Aorta (tissue), 5 donors: Measurements from ENCODE around the gene SLC12A4. TPM values are rescaled to one million over a fixed set of nuclear protein-coding genes. Genes with fewer than 3 reads are reported as not detected.
A peak's percentile ranks its signal among the peaks of the same experiment; 100 is the strongest.

ENCODE experiments used
- ATAC-seq: fragments of 200-7000 bp; cut with Tn5 transposase; one replicate; pipeline ENCODE4 v1.9.1; 2022; ENCODE audit warnings: moderate library complexity; ENCODE audit not compliant: low FRiP score
- DNase-seq, 2 donors: peaks; one replicate each; pipeline ENCODE4 v3.0.0-alpha.2; 2020
- H3K27ac ChIP-seq, 2 donors: one replicate each; pipeline ENCODE4 v1.5.1; 2013; ENCODE audit warnings: low read length in 2 of 2, mild to moderate bottlenecking in 2 of 2, moderate library complexity in 2 of 2, control low read depth in 1 of 2, inconsistent platforms in 1 of 2, low read depth in 1 of 2
- H3K27me3 ChIP-seq, 2 donors: one replicate each; pipeline ENCODE4 v1.6.1; 2013; ENCODE audit warnings: control low read depth in 1 of 2, low read length in 1 of 2, mild to moderate bottlenecking in 1 of 2, moderate library complexity in 1 of 2; ENCODE audit not compliant: insufficient read depth in 2 of 2, control insufficient read depth in 1 of 2
- H3K36me3 ChIP-seq, 2 donors: one replicate each; pipeline ENCODE4 v1.6.1; 2013; ENCODE audit warnings: control low read depth in 1 of 2, low read length in 1 of 2, mild to moderate bottlenecking in 1 of 2; ENCODE audit not compliant: insufficient read depth in 2 of 2, control insufficient read depth in 1 of 2
- H3K4me1 ChIP-seq, 2 donors: one replicate each; pipeline ENCODE4 v1.6.1; 2013; ENCODE audit warnings: low read length in 2 of 2, control low read depth in 1 of 2, mild to moderate bottlenecking in 1 of 2, moderate library complexity in 1 of 2; ENCODE audit not compliant: insufficient read depth in 2 of 2, control insufficient read depth in 1 of 2
- H3K4me3 ChIP-seq, 2 donors: one replicate each; pipeline ENCODE4 v1.5.1; 2013; ENCODE audit warnings: low read length in 2 of 2, control low read depth in 1 of 2, mild to moderate bottlenecking in 1 of 2
- H3K9me3 ChIP-seq: one replicate; pipeline ENCODE4 v1.6.1; 2013; ENCODE audit warnings: mild to moderate bottlenecking, low read length; ENCODE audit not compliant: control insufficient read depth
- WGBS, 2 donors: extraction: QIAGEN DNeasy Blood & Tissue Kit; methylation state at CpG; one replicate each; pipeline ENCODE4 v1.1.7; 2013; 5-methylcytosine and 5-hydroxymethylcytosine counted together
- intact Hi-C, 2 donors: fragments of 100-400 bp; cut with DNase I; formaldehyde crosslinking; loops; one replicate each; pipeline versions ENCODE4 v1.14.2 to v1.15.0; 2022
- polyA plus RNA-seq, 2 donors: library from polyadenylated mRNA; stranded (reverse); fragments of 200-250 nt; gene quantifications; one replicate each; pipeline ENCODE4 v1.2.3, GENCODE V29; 2013
- total RNA-seq, 2 donors: library from RNA; stranded (reverse); fragmentation: NEBNext Ultra II Directional; extraction: Animal tissue kit (Norgen Biotek cat#: 25700); gene quantifications; one replicate each; pipeline ENCODE4 v1.2.1, GENCODE V29; 2021
- donor health status: healthy with polysubstance abuse.
- donor health status: Bipolar disorder and iron deficiency.
- donor health status: DM: no; HTN: no; CAD: no.
- donor health status: DM: no; HTN: no; CAD: no.
- donor health status: DM: yes; HTN: yes; CAD: no.

The SLC12A4 gene
- total and polyA plus RNA-seq, 4 donors, result 15.8 to 139 (median 106) TPM

DNA sequence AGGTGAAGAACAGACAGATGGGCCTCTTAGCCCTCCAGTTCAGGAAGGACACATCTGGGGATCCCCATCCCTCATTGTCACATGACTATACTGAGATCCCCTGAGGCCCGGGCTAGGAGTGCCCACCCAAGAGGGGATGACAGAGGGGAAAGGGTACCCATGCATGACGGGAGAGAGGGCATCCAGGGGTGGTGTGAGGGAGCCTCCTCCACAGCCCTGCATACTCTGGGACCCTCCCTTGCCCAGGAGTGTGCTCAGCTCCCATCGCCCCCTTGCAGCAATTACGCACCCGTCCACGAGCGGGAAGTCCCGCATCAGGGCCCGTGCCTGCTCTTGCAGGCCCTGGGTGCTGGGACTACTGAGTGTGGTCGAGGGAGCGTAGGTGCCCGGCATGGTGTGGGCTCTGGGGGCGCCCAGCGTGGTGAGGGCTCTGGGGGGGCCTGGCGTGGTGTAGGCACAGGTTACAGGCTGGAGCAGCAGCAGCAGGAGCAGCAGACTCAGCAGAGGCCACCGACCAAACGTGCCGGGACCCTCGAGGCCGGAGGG lies 24.3 kb upstream of the SLC12A4 start:
- H3K27ac ChIP-seq, result no peak overlapping the region
- no peaks in the 10 kb centered on the region for H3K9me3 ChIP-seq
- no peak overlapping the region for H3K4me3 ChIP-seq
- H3K4me1 ChIP-seq, result no peaks in the 10 kb centered on the region
- DNase-seq, result no peak
- no peaks in the 10 kb centered on the region for H3K36me3 ChIP-seq
- 71 to 75% methylated on average over 20 of the region's 20 CpGs for WGBS, 2 donors
- intact Hi-C loops, result loop anchor here (1.0 to 2.0 kb wide), 3 partner anchors 48 to 237 kb away; no protein-coding TSS in a partner anchor
- H3K27me3 ChIP-seq, result no peaks in the 10 kb centered on the region
- ATAC-seq, result peak; percentile 26

DNA sequence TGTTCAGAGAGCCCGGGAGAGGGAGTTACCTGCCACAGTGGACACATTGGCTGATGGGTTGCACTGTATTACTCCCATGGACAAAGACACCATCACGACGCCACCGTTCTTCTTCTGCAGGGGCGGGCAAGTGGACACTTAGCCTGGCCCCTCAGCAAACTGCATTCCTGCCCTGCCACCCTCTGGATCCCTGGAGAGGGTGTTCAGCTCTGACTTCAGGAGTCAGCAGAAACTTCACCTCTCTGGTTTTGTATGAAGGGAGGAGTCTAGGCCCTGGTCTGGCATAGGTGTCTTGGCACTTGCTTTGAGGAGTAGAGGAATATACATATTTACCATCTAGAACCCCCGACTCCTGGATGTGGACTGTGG lies 21.6 kb upstream of the SLC12A4 start:
- DNase-seq (no peak), ATAC-seq (no peak)
- H3K9me3 ChIP-seq, result no peaks in the 10 kb centered on the region
- no peaks in the 10 kb centered on the region for H3K4me1 ChIP-seq
- no peaks in the 10 kb centered on the region for H3K36me3 ChIP-seq
- H3K27ac ChIP-seq, result no peak overlapping the region
- no peak overlapping the region for H3K4me3 ChIP-seq
- 87% methylated on average over 6 of the region's 6 CpGs for WGBS, 2 donors
- intact Hi-C loops, result no loop called here
- H3K27me3 ChIP-seq, result no peaks in the 10 kb centered on the region

DNA sequence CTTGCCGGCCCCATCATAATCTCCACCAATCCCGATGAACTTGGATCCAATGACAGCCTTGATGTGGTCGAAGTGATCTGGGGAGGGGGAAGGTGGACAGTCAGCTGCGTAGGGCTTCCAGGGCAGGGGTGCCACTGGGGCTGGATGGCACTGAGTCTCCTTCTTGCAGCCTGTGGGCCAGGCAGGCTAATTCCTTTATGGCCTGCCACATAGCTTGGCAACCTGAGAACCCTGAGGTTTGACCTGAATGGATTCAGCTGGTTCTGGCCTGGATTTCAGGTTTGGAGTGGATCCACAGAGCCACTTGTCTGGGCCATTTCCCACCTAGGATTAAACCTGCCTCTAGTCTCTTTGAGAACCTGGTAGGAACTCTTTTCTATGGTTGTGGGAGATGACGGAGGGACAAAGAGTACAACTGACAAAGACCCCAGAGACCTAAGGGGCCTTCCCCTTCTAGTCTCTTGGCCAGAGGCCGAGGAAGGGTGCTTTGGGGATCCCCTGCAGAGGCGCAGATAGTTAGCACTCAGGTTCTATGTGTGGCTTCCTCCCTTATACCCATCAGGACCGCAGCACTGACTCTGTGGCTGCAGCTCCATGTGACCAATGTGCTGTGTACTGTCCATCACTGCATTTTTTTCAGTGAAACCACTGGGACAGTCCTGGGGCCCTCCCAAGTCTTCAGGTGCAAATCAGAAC lies 21.0 kb upstream of the SLC12A4 start:
- H3K4me3 ChIP-seq, result no peak overlapping the region
- H3K27me3 ChIP-seq, result no peaks in the 10 kb centered on the region
- WGBS, 2 donors, result 85 to 86% methylated on average over 8 of the region's 8 CpGs
- no peaks in the 10 kb centered on the region for H3K9me3 ChIP-seq
- H3K36me3 ChIP-seq, result no peaks in the 10 kb centered on the region
- ATAC-seq, result no peak
- intact Hi-C loops, result no loop called here
- no peak for DNase-seq
- H3K4me1 ChIP-seq, result no peaks in the 10 kb centered on the region
- no peak overlapping the region for H3K27ac ChIP-seq

DNA sequence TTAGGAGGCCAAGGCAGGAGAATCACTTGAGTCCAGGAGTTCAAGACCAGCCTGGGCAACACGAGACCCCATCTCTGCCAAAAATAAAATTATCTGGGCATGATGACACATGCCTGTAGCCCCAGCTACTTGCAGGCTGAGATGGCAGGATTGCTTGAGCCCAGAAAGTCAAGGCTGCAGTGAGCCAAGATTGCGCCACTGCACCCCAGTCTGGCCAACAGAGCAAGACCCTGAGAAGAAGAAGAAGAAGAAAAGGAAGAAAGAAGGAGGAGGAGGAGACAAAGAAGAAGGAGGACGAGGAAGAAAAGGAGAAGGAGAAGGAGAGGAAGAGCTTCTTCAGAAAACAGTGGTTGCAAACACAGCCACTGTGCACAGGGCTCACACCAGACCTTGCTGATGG lies 20.2 kb upstream of the SLC12A4 start:
- Histone ChIP-seq H3K27me3 (no peaks in the 10 kb centered on the region), H3K27ac (no peak overlapping the region), H3K9me3 (no peaks in the 10 kb centered on the region), H3K4me1 (no peaks in the 10 kb centered on the region), H3K36me3 (no peaks in the 10 kb centered on the region), H3K4me3 (no peak overlapping the region)
- WGBS, 2 donors, result 71 to 83% methylated on average over 3 of the region's 3 CpGs
- intact Hi-C loops, result no loop called here
- ATAC-seq (no peak), DNase-seq (no peak)

DNA sequence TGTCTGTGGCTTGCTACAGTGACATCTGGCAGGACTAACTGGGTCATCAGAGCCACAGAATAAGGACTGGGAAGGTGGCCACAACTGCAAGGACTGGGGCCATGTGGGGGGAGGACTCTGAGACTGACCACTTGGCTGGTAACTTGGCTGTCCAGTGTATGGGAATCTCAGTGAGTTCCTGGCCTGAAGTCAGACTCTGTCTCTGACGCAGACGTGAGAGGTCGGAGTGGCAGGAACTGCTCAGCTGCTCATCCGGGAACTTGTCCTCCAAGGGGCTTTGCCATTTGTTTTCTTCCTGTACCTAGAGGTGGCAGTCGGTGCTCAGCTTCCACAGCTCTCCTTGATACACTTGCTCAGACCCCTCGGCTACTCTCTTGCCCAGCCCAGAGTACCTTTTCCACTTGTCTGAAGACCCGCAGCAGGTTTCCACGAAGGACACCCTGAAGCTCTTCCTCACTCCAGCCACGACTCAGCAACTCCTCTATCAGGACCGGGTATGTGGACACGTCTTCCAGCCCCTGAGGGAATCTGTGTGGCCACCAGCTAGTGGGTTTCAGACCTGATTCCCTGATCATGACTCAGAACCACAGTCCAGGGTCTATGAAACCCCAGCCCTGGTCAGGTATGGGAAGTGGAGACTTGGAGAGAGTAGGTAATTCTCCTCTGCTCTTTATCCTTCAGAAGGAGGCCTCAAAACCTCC lies 19.2 kb upstream of the SLC12A4 start:
- no peaks in the 10 kb centered on the region for H3K4me1 ChIP-seq
- no peak overlapping the region for H3K27ac ChIP-seq
- H3K36me3 ChIP-seq, result no peaks in the 10 kb centered on the region
- H3K4me3 ChIP-seq, result no peak overlapping the region
- 73 to 77% methylated on average over 11 of the region's 11 CpGs for WGBS, 2 donors
- intact Hi-C loops, result no loop called here
- no peaks in the 10 kb centered on the region for H3K9me3 ChIP-seq
- DNase-seq (no peak), ATAC-seq (no peak)
- no peaks in the 10 kb centered on the region for H3K27me3 ChIP-seq

DNA sequence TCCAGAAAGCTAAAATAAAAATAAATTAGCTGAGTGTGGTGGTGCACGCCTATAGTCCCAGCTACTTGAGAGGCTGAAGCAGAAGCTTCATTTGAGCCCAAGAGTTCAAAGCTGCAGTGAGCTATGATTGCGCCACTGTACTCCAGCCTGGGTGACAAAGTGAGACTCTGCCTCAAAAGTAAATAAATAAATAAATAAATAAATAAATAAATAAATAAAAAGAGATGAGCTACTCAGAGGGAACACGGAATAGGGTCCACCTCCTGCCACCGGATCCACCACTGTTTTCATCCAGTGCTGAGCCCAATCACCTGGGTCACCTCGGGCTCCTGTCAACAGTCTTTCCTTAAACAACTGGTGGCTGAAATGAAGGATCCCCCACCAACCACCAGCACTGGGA lies 18.5 kb upstream of the SLC12A4 start:
- Histone ChIP-seq H3K36me3 (no peaks in the 10 kb centered on the region), H3K4me3 (no peak overlapping the region), H3K27ac (no peak overlapping the region), H3K27me3 (no peaks in the 10 kb centered on the region), H3K9me3 (no peaks in the 10 kb centered on the region), H3K4me1 (no peaks in the 10 kb centered on the region)
- intact Hi-C loops, result no loop called here
- DNase-seq (no peak), ATAC-seq (no peak)
- 87 to 90% methylated on average over 5 of the region's 5 CpGs for WGBS, 2 donors

DNA sequence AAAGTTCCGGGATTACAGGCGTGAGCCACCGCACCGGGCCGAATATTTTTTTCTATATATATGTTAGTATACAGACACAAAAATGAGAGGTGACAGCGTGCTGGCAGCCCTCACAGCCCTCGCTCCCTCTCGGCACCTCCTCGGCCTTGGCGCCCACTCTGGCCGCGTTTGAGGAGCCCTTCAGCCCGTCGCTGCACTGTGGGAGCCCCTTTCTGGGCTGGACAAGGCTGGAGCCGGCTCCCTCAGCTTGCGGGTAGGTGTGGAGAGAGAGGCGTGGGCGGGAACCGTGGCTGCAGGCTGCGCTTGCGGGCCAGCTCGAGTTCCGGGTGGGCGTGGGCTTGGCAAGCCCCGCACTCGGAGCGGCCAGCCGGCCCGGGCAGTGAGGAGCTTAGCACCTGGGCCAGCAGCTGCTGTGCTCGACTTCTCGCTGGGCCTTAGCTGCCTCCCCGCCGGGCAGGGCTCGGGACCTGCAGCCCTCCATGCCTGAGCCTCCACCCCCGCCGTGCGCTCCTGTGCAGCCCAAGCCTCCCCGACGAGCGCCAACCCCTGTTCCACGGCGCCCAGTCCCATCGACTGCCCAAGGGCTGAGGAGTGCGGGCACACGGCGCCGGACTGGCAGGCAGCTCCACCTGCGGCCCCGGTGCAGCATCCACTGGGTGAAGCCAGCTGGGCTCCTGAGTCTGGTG lies 13.7 kb upstream of the SLC12A4 start:
- no peaks in the 10 kb centered on the region for H3K36me3 ChIP-seq
- no peaks in the 10 kb centered on the region for H3K27me3 ChIP-seq
- no peak overlapping the region for H3K27ac ChIP-seq
- no peak for ATAC-seq
- no peak for DNase-seq
- no peaks in the 10 kb centered on the region for H3K4me1 ChIP-seq
- WGBS, 2 donors, result 94 to 95% methylated on average over 49 of the region's 49 CpGs
- no peak overlapping the region for H3K4me3 ChIP-seq
- intact Hi-C loops, result no loop called here
- H3K9me3 ChIP-seq, result no peaks in the 10 kb centered on the region

DNA sequence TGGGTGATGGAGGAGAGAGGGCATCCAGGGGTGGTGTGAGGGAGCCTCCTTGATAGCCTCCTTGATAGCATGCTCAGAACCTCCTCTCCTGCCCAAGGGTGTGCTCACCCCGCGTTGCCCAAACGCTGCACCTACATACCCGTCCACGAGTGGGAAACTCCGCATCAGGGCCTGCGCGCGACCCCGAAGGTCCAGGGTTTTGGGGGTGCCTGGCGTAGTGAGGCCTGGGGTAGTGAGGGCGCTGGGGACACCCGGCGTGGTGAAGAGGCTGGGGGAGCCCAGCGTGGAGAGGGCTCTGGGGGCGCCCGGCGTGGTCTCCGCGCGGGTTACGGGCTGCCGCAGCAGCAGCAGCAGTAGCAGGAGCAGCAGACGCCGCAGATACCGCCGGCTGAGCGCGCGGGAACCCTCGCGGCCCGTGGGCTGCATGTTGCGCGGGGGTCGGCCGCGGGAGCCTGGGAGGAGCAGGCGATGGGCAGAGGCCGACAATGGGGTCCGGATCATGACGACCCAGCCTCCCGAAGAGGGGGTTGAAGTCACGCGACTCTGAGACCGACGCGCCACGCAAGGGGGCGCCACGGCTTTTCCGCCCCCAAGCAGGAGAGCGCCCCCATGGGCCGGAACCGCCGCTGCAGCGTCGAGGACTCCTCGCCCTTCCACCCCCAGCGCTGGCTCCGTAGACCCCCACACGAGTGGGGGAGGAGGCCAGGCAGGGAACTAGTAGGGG lies 11.7 kb upstream of the SLC12A4 start, which contains the start of gene DPEP3:
TSS of gene DPEP3 (minus strand) at position 545 of the 724 bp plus-strand sequence. CDS start at position 426, 119 bp downstream.
- no peak within 1 kb of the TSS for H3K4me3 ChIP-seq
- intact Hi-C loops, result no loop called here
- no peak for DNase-seq
- WGBS, 2 donors, result 54% methylated on average over 54 to 62 of the region's 62 CpGs
- H3K4me1 ChIP-seq, result no peaks in the 10 kb centered on the region
- no peaks in the 10 kb centered on the region for H3K27me3 ChIP-seq
- H3K9me3 ChIP-seq, result no peaks in the 10 kb centered on the region
- no peak within 1 kb of the TSS for H3K27ac ChIP-seq
- H3K36me3 ChIP-seq, result no peaks in the 10 kb centered on the region
- ATAC-seq, result no peak
